ENCODE data around the gene WDR43. TPM values are rescaled to one million over a fixed set of nuclear protein-coding genes. Genes with fewer than 3 reads are reported as not detected.

The WDR43 gene
- total RNA-seq, 3 donors from 2014 or later: 34.4 to 40.9 (median 37.6) TPM

GRCh38 chr2:28994679-28995078 lies 100.2 kb downstream of the WDR43 start:
- DNase-seq: no peak
- Histone ChIP-seq H3K36me3 (ENCODE audit: low read depth) (no peaks in the 10 kb centered on the region), H3K4me1 (ENCODE audit: low read depth) (peaks cover 7% of the 10 kb centered on the region), H3K4me3 (no peak overlapping the region), H3K9me3 (no peaks in the 10 kb centered on the region)
- TF ChIP-seq CTCF (IDR thresholded peaks at IDR 0.05): no peak
- no peak for ATAC-seq
- intact Hi-C loops (cut with DNase I, micrococcal nuclease): no loop called here

- Histone ChIP-seq H3K9me3 (no peaks in the 10 kb centered on the region), H3K4me3 (no peak overlapping the region), H3K4me1 (ENCODE audit: low read depth) (peaks cover 7% of the 10 kb centered on the region), H3K36me3 (ENCODE audit: low read depth) (no peaks in the 10 kb centered on the region)
- no peak for ATAC-seq
- no peak for TF ChIP-seq CTCF (IDR thresholded peaks at IDR 0.05)
- no peak for DNase-seq
- intact Hi-C loops (cut with DNase I, micrococcal nuclease): no loop called here
Observed at GRCh38 chr2:28995765-28996750, 101.6 kb downstream of the WDR43 start.

GRCh38 chr2:28997237-28997846 lies 102.9 kb downstream of the WDR43 start:
- no peak for ATAC-seq
- TF ChIP-seq CTCF (IDR thresholded peaks at IDR 0.05): no peak
- intact Hi-C loops (cut with DNase I, micrococcal nuclease): no loop called here
- no peaks in the 10 kb centered on the region for H3K36me3 ChIP-seq (ENCODE audit: low read depth)
- no peak for DNase-seq
- H3K4me1 ChIP-seq (ENCODE audit: low read depth): peaks cover 7% of the 10 kb centered on the region
- no peaks in the 10 kb centered on the region for H3K9me3 ChIP-seq
- H3K4me3 ChIP-seq: no peak overlapping the region

Other genes with a start within 250 kb of the WDR43 start
- 100 to 1,000 TPM; 302 to 439 (median 308) TPM for gene PPP1CB, start 142.8 kb upstream of the WDR43 start, total RNA-seq
- 1 to 10 TPM; 1.1 to 2.3 (median 1.2) TPM for gene SPDYA, start 83.8 kb upstream of the WDR43 start, total RNA-seq
- gene TRMT61B, start 24.4 kb upstream of the WDR43 start, total RNA-seq: 10 to 100 TPM in 1 of 3 donors, 1 to 10 TPM in 2; 9.4 to 12.4 (median 9.6) TPM
- 1 to 10 TPM in 1 of 3 donors, under 1 TPM in 2; 0.58 to 3.2 (median 0.81) TPM for gene TOGARAM2, start 86.6 kb downstream of the WDR43 start, total RNA-seq
- not detected for gene PCARE, start 179.9 kb downstream of the WDR43 start, total RNA-seq
- 10 to 100 TPM in 1 of 3 donors, 1 to 10 TPM in 2; 2.6 to 48.1 (median 8.3) TPM for gene CLIP4, start 220.7 kb downstream of the WDR43 start, total RNA-seq

Measured in mucosa of descending colon (tissue), 3 donors.